C4-2B (cell line): Measurements from ENCODE around the gene MKNK1.

ENCODE experiments used
- ZFX ChIP-seq: fragments of 450-650 bp; IDR thresholded peaks from 2 replicates; pipeline ENCODE4 v1.6.1; 2017
- TF ChIP-seq, protein P1 (sequence below): fragments of 450-650 bp; conservative IDR thresholded peaks from 2 replicates; pipeline ENCODE4 v1.5.1; 2017; ENCODE audit warnings: mild to moderate bottlenecking

DNA sequence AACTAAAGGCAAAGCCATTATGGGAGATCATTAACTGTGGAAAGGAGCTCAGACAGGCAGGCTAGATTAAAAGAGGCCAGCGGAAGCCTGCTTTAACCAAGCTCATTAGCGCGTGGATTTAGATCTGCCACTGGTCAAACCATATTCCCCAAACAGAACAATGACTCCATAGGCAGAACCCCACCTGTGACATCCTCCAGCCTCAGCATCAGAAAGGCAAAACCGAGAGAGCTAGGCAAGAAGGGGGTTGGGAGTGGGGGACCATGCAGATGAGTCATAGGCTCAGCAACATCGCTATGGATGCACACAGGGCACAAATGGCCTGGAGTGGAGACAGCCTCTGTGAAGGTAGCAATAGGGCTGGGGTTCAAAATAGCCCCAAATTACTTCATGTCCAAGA is 20.6 kb downstream of the MKNK1 start:
- TF ChIP-seq, protein P1, sequence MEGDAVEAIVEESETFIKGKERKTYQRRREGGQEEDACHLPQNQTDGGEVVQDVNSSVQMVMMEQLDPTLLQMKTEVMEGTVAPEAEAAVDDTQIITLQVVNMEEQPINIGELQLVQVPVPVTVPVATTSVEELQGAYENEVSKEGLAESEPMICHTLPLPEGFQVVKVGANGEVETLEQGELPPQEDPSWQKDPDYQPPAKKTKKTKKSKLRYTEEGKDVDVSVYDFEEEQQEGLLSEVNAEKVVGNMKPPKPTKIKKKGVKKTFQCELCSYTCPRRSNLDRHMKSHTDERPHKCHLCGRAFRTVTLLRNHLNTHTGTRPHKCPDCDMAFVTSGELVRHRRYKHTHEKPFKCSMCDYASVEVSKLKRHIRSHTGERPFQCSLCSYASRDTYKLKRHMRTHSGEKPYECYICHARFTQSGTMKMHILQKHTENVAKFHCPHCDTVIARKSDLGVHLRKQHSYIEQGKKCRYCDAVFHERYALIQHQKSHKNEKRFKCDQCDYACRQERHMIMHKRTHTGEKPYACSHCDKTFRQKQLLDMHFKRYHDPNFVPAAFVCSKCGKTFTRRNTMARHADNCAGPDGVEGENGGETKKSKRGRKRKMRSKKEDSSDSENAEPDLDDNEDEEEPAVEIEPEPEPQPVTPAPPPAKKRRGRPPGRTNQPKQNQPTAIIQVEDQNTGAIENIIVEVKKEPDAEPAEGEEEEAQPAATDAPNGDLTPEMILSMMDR, result no peak
- no peak for TF ChIP-seq ZFX
